Karpas-422 (cell line): Measurements from ENCODE around the gene FBXO44. TPM values are rescaled to one million over a fixed set of nuclear protein-coding genes. Genes with fewer than 3 reads are reported as not detected.

Source experiments
- DNase-seq: peaks from one replicate; pipeline ENCODE4 v3.0.0-alpha.2; 2015
- H2AFZ ChIP-seq: fragments of 200-600 bp; sonication (generic); 2 replicates; pipeline ENCODE4 v1.6.1; 2014; ENCODE audit warnings: antibody characterized with exemption, low read length, mixed read lengths
- H3K27ac ChIP-seq: fragments of 200-600 bp; sonication (generic); 2 replicates; pipeline ENCODE4 v1.5.1; 2014; ENCODE audit warnings: mild to moderate bottlenecking, low read length, moderate library complexity
- H3K27me3 ChIP-seq: fragments of 200-600 bp; sonication (generic); 2 replicates; pipeline ENCODE4 v1.6.1; 2014; ENCODE audit warnings: low read length, mixed read lengths
- H3K36me3 ChIP-seq: fragments of 200-600 bp; sonication (generic); 2 replicates; pipeline ENCODE4 v1.6.1; 2014; ENCODE audit warnings: low read length, mixed read lengths; ENCODE audit not compliant: insufficient read depth
- H3K4me1 ChIP-seq: fragments of 200-600 bp; sonication (generic); 2 replicates; pipeline ENCODE4 v1.6.1; 2014; ENCODE audit warnings: mild to moderate bottlenecking, low read length, mixed read lengths
- H3K4me2 ChIP-seq: fragments of 200-600 bp; sonication (generic); 2 replicates; pipeline ENCODE4 v1.6.1; 2014; ENCODE audit warnings: low read length, low read depth, mild to moderate bottlenecking; ENCODE audit not compliant: poor library complexity, severe bottlenecking
- H3K4me3 ChIP-seq: fragments of 200-600 bp; sonication (generic); 2 replicates; pipeline ENCODE4 v1.5.1; 2014; ENCODE audit warnings: mild to moderate bottlenecking, antibody characterized with exemption, low read length, mixed read lengths
- H3K79me2 ChIP-seq: fragments of 200-600 bp; sonication (generic); 2 replicates; pipeline ENCODE4 v1.6.1; 2014; ENCODE audit warnings: mild to moderate bottlenecking, low read length, mixed read lengths
- H3K9ac ChIP-seq: fragments of 200-600 bp; sonication (generic); 2 replicates; pipeline ENCODE4 v1.6.0; 2014; ENCODE audit warnings: low read length
- H3K9me2 ChIP-seq: fragments of 200-600 bp; sonication (generic), shearing (Covaris generic); replicated peaks from 2 replicates; pipeline ENCODE4 v1.6.0; 2014; ENCODE audit warnings: mild to moderate bottlenecking, low read length, moderate library complexity; ENCODE audit not compliant: insufficient read depth
- H3K9me3 ChIP-seq: fragments of 300-700, 200-600 bp; sonication (generic); 2 replicates; pipeline ENCODE4 v1.6.1; 2014; ENCODE audit warnings: low read length, mixed read lengths
- H4K20me1 ChIP-seq: fragments of 200-600 bp; sonication (generic); 2 replicates; pipeline ENCODE4 v1.6.1; 2014; ENCODE audit warnings: mild to moderate bottlenecking, antibody characterized with exemption, low read length, low read depth; ENCODE audit not compliant: insufficient read depth
- total RNA-seq: library from RNA; depleted of rRNA; stranded (reverse); fragments of >200 nt; shearing (Covaris generic); gene quantifications from 2 replicates; pipeline ENCODE4 v1.2.3, GENCODE V29; 2014; ENCODE audit warnings: low replicate concordance

FBXO44 gene
- total RNA-seq, 1 experiment from 2014 or later, result not detected

DNA sequence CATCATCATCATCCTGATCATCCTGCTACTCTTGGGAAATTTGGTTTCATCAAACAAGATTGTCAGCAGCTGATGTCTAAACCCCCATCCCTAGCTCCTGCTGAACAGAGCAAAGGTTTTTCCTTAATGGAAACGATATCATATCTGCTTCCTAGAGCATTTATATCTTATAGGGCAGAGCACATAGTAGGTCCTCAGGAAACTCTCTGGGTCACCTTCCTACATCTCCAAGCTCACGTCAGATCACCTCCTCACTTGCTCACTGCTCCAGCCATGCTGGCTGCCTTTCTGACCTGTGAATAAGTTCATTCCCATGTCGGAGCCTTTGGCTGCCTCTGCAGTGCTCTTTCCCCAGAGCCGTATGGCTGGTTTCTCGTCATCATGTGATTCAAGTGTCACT, 10.9 kb upstream of the FBXO44 start:
- Histone ChIP-seq H3K4me2 (no peak overlapping the region), H3K9me2 (no peaks in the 10 kb centered on the region), H3K27me3 (no peaks in the 10 kb centered on the region), H3K36me3 (no peaks in the 10 kb centered on the region), H3K79me2 (no peaks in the 10 kb centered on the region), H3K9ac (no peak overlapping the region), H2AFZ (no peak overlapping the region), H3K27ac (no peak overlapping the region), H3K4me1 (no peaks in the 10 kb centered on the region), H3K9me3 (no peaks in the 10 kb centered on the region), H4K20me1 (no peaks in the 10 kb centered on the region; the same call in 1 of the 2 replicates), H3K4me3 (no peak overlapping the region)
- DNase-seq, result no peak

DNA sequence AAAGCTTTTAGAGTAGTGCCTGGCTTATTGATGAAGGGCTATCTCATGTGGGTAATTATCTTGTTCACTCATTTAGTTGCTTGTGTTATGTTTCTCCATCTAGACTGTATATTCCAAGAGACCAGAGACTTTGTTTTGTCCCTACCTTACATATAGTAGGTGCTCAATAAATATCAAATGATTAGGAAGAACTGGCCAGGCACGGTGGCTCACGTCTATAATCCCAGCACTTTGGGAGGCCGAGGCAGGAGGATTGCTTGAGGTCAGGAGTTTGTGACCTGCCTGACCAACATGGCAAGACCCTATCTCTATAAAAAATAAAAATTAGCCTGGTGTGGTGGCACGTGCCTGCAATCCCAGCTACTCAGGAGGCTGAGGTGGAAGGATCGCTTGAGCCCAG, 9.4 kb upstream of the FBXO44 start:
- H3K4me2 ChIP-seq, result no peak overlapping the region
- no peak overlapping the region for H3K4me3 ChIP-seq
- no peak overlapping the region for H3K9ac ChIP-seq
- no peaks in the 10 kb centered on the region; the same call in 1 of the 2 replicates for H4K20me1 ChIP-seq
- H3K27ac ChIP-seq, result no peak overlapping the region
- H3K27me3 ChIP-seq, result no peaks in the 10 kb centered on the region
- no peak overlapping the region for H2AFZ ChIP-seq
- H3K36me3 ChIP-seq, result no peaks in the 10 kb centered on the region
- H3K79me2 ChIP-seq, result no peaks in the 10 kb centered on the region
- no peaks in the 10 kb centered on the region for H3K9me2 ChIP-seq
- DNase-seq, result no peak
- no peaks in the 10 kb centered on the region for H3K9me3 ChIP-seq
- peaks cover 4% of the 10 kb centered on the region for H3K4me1 ChIP-seq

- Histone ChIP-seq H3K4me2 (no peak overlapping the region), H3K9me2 (no peaks in the 10 kb centered on the region), H3K27ac (no peak overlapping the region), H3K36me3 (no peaks in the 10 kb centered on the region), H3K4me3 (no peak overlapping the region), H3K27me3 (no peaks in the 10 kb centered on the region), H4K20me1 (no peaks in the 10 kb centered on the region; the same call in 1 of the 2 replicates), H2AFZ (no peak overlapping the region), H3K4me1 (peaks cover 9% of the 10 kb centered on the region), H3K9ac (no peak overlapping the region), H3K9me3 (no peaks in the 10 kb centered on the region), H3K79me2 (no peaks in the 10 kb centered on the region)
- peak; percentile 92 for DNase-seq
Measured at GRCh38 chr1:11645670-11646265, 8.9 kb upstream of the FBXO44 start.

- H3K27ac ChIP-seq, result no peak overlapping the region
- no peak for DNase-seq
- H3K4me2 ChIP-seq, result no peak overlapping the region
- no peak overlapping the region for H2AFZ ChIP-seq
- no peaks in the 10 kb centered on the region for H3K27me3 ChIP-seq
- H3K4me3 ChIP-seq, result no peak overlapping the region
- no peaks in the 10 kb centered on the region for H3K36me3 ChIP-seq
- no peaks in the 10 kb centered on the region for H3K9me2 ChIP-seq
- H3K9ac ChIP-seq, result no peak overlapping the region
- no peaks in the 10 kb centered on the region for H3K79me2 ChIP-seq
- H3K4me1 ChIP-seq, result peaks cover 10% of the 10 kb centered on the region
- H4K20me1 ChIP-seq, result no peaks in the 10 kb centered on the region; the same call in 1 of the 2 replicates
- no peaks in the 10 kb centered on the region for H3K9me3 ChIP-seq
Measured at GRCh38 chr1:11646317-11646716, 8.4 kb upstream of the FBXO44 start.

DNA sequence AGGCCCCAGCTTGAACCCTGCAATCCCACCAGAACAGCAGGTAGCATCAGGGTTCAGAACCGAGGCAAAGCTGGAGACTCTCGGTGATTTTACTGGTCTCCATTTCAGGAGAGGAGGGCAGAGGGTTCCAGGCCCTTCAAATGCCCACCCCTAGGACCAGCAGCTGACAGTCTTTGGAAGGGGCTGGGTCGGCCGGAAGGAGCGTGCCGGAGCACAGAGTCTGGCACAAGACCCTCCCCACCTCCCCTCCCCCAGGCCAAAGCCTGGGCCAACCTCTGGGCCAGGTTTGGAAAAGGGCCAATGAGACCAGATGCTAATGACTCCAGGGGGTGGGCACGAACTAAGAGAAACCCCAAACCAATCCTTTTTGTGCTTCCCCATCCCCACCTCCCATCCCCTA, 7.3 kb upstream of the FBXO44 start:
- H3K4me1 ChIP-seq, result peaks cover 10% of the 10 kb centered on the region
- H3K27me3 ChIP-seq, result no peaks in the 10 kb centered on the region
- DNase-seq, result no peak
- H3K79me2 ChIP-seq, result no peaks in the 10 kb centered on the region
- no peaks in the 10 kb centered on the region for H3K36me3 ChIP-seq
- no peaks in the 10 kb centered on the region for H3K9me2 ChIP-seq
- H4K20me1 ChIP-seq, result no peaks in the 10 kb centered on the region; the same call in 1 of the 2 replicates
- no peak overlapping the region for H2AFZ ChIP-seq
- H3K4me2 ChIP-seq, result no peak overlapping the region
- H3K4me3 ChIP-seq, result no peak overlapping the region
- no peaks in the 10 kb centered on the region for H3K9me3 ChIP-seq
- H3K9ac ChIP-seq, result no peak overlapping the region
- no peak overlapping the region for H3K27ac ChIP-seq

GRCh38 chr1:11648039-11648438, 6.6 kb upstream of the FBXO44 start:
- Histone ChIP-seq H2AFZ (no peak overlapping the region), H3K4me3 (no peak overlapping the region)

GRCh38 chr1:11648732-11649158, 5.9 kb upstream of the FBXO44 start:
- Histone ChIP-seq H3K27me3 (no peaks in the 10 kb centered on the region), H3K4me1 (peaks cover 10% of the 10 kb centered on the region), H3K27ac (no peak overlapping the region), H3K4me2 (no peak overlapping the region), H3K79me2 (no peaks in the 10 kb centered on the region), H4K20me1 (no peaks in the 10 kb centered on the region; the same call in 1 of the 2 replicates), H3K4me3 (no peak overlapping the region), H3K36me3 (no peaks in the 10 kb centered on the region), H3K9me2 (no peaks in the 10 kb centered on the region), H2AFZ (no peak overlapping the region), H3K9me3 (no peaks in the 10 kb centered on the region), H3K9ac (no peak overlapping the region)
- DNase-seq, result peak; percentile 55

More at GRCh38 chr1:11648039-11648438, 6.6 kb upstream of the FBXO44 start:
- Histone ChIP-seq H3K9ac (no peak overlapping the region), H3K9me2 (no peaks in the 10 kb centered on the region), H3K79me2 (no peaks in the 10 kb centered on the region), H3K27me3 (no peaks in the 10 kb centered on the region), H3K9me3 (no peaks in the 10 kb centered on the region), H4K20me1 (no peaks in the 10 kb centered on the region; the same call in 1 of the 2 replicates), H3K27ac (no peak overlapping the region), H3K4me1 (peaks cover 10% of the 10 kb centered on the region), H3K36me3 (no peaks in the 10 kb centered on the region), H3K4me2 (no peak overlapping the region)
- no peak for DNase-seq

GRCh38 chr1:11649237-11649623, 5.4 kb upstream of the FBXO44 start:
- H3K36me3 ChIP-seq, result no peaks in the 10 kb centered on the region
- no peak for DNase-seq
- H3K27me3 ChIP-seq, result no peaks in the 10 kb centered on the region
- H4K20me1 ChIP-seq, result no peaks in the 10 kb centered on the region; the same call in 1 of the 2 replicates
- H3K27ac ChIP-seq, result no peak overlapping the region
- no peaks in the 10 kb centered on the region for H3K9me3 ChIP-seq
- H3K4me2 ChIP-seq, result no peak overlapping the region
- H3K4me3 ChIP-seq, result no peak overlapping the region
- peaks cover 10% of the 10 kb centered on the region for H3K4me1 ChIP-seq
- H3K9ac ChIP-seq, result no peak overlapping the region
- no peaks in the 10 kb centered on the region for H3K79me2 ChIP-seq
- no peaks in the 10 kb centered on the region for H3K9me2 ChIP-seq
- no peak overlapping the region for H2AFZ ChIP-seq
